ENCODE measurements around the gene SEPHS1.

SEPHS1 gene

GRCh38 chr10:13308096-13308495 is 40.0 kb downstream of the SEPHS1 start:
- no peak overlapping the region for H2BK120ac ChIP-seq (ENCODE audit: insufficient read depth, low read length, poor library complexity)
- no peak overlapping the region for H3K9ac ChIP-seq (ENCODE audit: low read length)

GRCh38 chr10:13306103-13306502 is 42.0 kb downstream of the SEPHS1 start:
- Histone ChIP-seq H3K9ac (ENCODE audit: low read length) (no peak overlapping the region), H3K4ac (ENCODE audit: low read depth, low read length) (no peak overlapping the region), H3K36me3 (ENCODE audit: control insufficient read depth in 1 of 2, insufficient read depth in 2 of 2, low read length in 2 of 2) (no peaks in the 10 kb centered on the region), H3K79me1 (ENCODE audit: low read length) (peaks cover 2% of the 10 kb centered on the region), H4K12ac (ENCODE audit: low read depth, low read length) (no peak overlapping the region), H2AK5ac (ENCODE audit: low read length) (no peak overlapping the region), H3K4me1 (ENCODE audit: control insufficient read depth in 1 of 2, insufficient read depth in 2 of 2, low read length in 2 of 2) (no peaks in the 10 kb centered on the region), H3K4me2 (ENCODE audit: low read length) (no peak overlapping the region), H3K14ac (ENCODE audit: low read length) (no peak overlapping the region), H2BK5ac (ENCODE audit: low read depth, low read length, poor library complexity) (no peak overlapping the region), H3K79me2 (ENCODE audit: control insufficient read depth, insufficient read depth, low read length, poor library complexity) (peaks cover 2% of the 10 kb centered on the region), H3K9me3 (ENCODE audit: insufficient read depth, low read depth, low read length) (no peaks in the 10 kb centered on the region), H3K27ac (ENCODE audit: low read depth, low read length) (no peak overlapping the region), H4K8ac (ENCODE audit: low read depth, low read length) (no peak overlapping the region), H3K23ac (ENCODE audit: low read length) (peak overlapping the region; percentile 25), H4K91ac (ENCODE audit: low read depth, low read length) (no peak overlapping the region), H3K4me3 (ENCODE audit: low read depth, low read length) (no peak overlapping the region), H2BK12ac (ENCODE audit: low read length) (no peak overlapping the region), H2AFZ (ENCODE audit: insufficient read depth, low read length, poor library complexity) (no peak overlapping the region), H3K18ac (ENCODE audit: low read length) (no peak overlapping the region), H2BK120ac (ENCODE audit: insufficient read depth, low read length, poor library complexity) (no peak overlapping the region), H3K27me3 (ENCODE audit: insufficient read depth, low read length) (no peaks in the 10 kb centered on the region)
- no CpG with 5 or more reads among the region's 6 CpGs for WGBS (ENCODE audit: extremely low coverage, insufficient coverage, insufficient read length)
- DNase-seq: no peak

More at GRCh38 chr10:13308096-13308495, 40.0 kb downstream of the SEPHS1 start:
- no peak overlapping the region for H4K91ac ChIP-seq (ENCODE audit: low read depth, low read length)
- no peak overlapping the region for H3K27ac ChIP-seq (ENCODE audit: low read depth, low read length)
- no peaks in the 10 kb centered on the region for H3K27me3 ChIP-seq (ENCODE audit: insufficient read depth, low read length)
- no peak overlapping the region for H3K4ac ChIP-seq (ENCODE audit: low read depth, low read length)
- no peak for DNase-seq
- no peak overlapping the region for H2AFZ ChIP-seq (ENCODE audit: insufficient read depth, low read length, poor library complexity)
- no peak overlapping the region for H3K23ac ChIP-seq (ENCODE audit: low read length)
- H3K4me3 ChIP-seq (ENCODE audit: low read depth, low read length): no peak overlapping the region
- H3K18ac ChIP-seq (ENCODE audit: low read length): no peak overlapping the region
- H3K9me3 ChIP-seq (ENCODE audit: insufficient read depth, low read depth, low read length): no peaks in the 10 kb centered on the region
- no peaks in the 10 kb centered on the region for H3K79me1 ChIP-seq (ENCODE audit: low read length)
- H2BK5ac ChIP-seq (ENCODE audit: low read depth, low read length, poor library complexity): no peak overlapping the region
- no peak overlapping the region for H2AK5ac ChIP-seq (ENCODE audit: low read length)
- H3K79me2 ChIP-seq (ENCODE audit: control insufficient read depth, insufficient read depth, low read length, poor library complexity): no peaks in the 10 kb centered on the region
- no peak overlapping the region for H3K14ac ChIP-seq (ENCODE audit: low read length)
- no peak overlapping the region for H4K12ac ChIP-seq (ENCODE audit: low read depth, low read length)
- no peak overlapping the region for H2BK12ac ChIP-seq (ENCODE audit: low read length)
- H4K8ac ChIP-seq (ENCODE audit: low read depth, low read length): no peak overlapping the region
- H3K4me1 ChIP-seq (ENCODE audit: control insufficient read depth in 1 of 2, insufficient read depth in 2 of 2, low read length in 2 of 2): no peaks in the 10 kb centered on the region
- no CpG with 5 or more reads among the region's 6 CpGs for WGBS (ENCODE audit: extremely low coverage, insufficient coverage, insufficient read length)
- H3K4me2 ChIP-seq (ENCODE audit: low read length): no peak overlapping the region
- H3K36me3 ChIP-seq (ENCODE audit: control insufficient read depth in 1 of 2, insufficient read depth in 2 of 2, low read length in 2 of 2): no peaks in the 10 kb centered on the region

GRCh38 chr10:13302821-13303555 is 45.1 kb downstream of the SEPHS1 start:
- no peak overlapping the region for H2BK12ac ChIP-seq (ENCODE audit: low read length)
- H3K9me3 ChIP-seq (ENCODE audit: insufficient read depth, low read depth, low read length): no peaks in the 10 kb centered on the region
- peak; percentile 20 to 68 for DNase-seq
- H3K4me2 ChIP-seq (ENCODE audit: low read length): no peak overlapping the region
- peaks cover 9% of the 10 kb centered on the region for H3K79me1 ChIP-seq (ENCODE audit: low read length)
- no peak overlapping the region for H4K12ac ChIP-seq (ENCODE audit: low read depth, low read length)
- no peak overlapping the region for H3K9ac ChIP-seq (ENCODE audit: low read length)
- peaks cover 3% of the 10 kb centered on the region in 2 experiments for H3K4me1 ChIP-seq (ENCODE audit: control insufficient read depth in 1 of 2, insufficient read depth in 2 of 2, low read length in 2 of 2)
- no peak overlapping the region for H3K4ac ChIP-seq (ENCODE audit: low read depth, low read length)
- H3K27me3 ChIP-seq (ENCODE audit: insufficient read depth, low read length): no peaks in the 10 kb centered on the region
- H2AK5ac ChIP-seq (ENCODE audit: low read length): no peak overlapping the region
- no peak overlapping the region for H3K4me3 ChIP-seq (ENCODE audit: low read depth, low read length)
- H3K18ac ChIP-seq (ENCODE audit: low read length): no peak overlapping the region
- H2BK120ac ChIP-seq (ENCODE audit: insufficient read depth, low read length, poor library complexity): no peak overlapping the region
- no peak overlapping the region for H3K27ac ChIP-seq (ENCODE audit: low read depth, low read length)
- H2AFZ ChIP-seq (ENCODE audit: insufficient read depth, low read length, poor library complexity): no peak overlapping the region
- no CpG with 5 or more reads among the region's 23 CpGs for WGBS (ENCODE audit: extremely low coverage, insufficient coverage, insufficient read length)
- no peak overlapping the region for H4K91ac ChIP-seq (ENCODE audit: low read depth, low read length)
- peaks cover 8% of the 10 kb centered on the region for H3K79me2 ChIP-seq (ENCODE audit: control insufficient read depth, insufficient read depth, low read length, poor library complexity)
- H3K23ac ChIP-seq (ENCODE audit: low read length): no peak overlapping the region
- no peaks in the 10 kb centered on the region for H3K36me3 ChIP-seq (ENCODE audit: control insufficient read depth in 1 of 2, insufficient read depth in 2 of 2, low read length in 2 of 2)
- H3K14ac ChIP-seq (ENCODE audit: low read length): no peak overlapping the region
- H2BK5ac ChIP-seq (ENCODE audit: low read depth, low read length, poor library complexity): no peak overlapping the region
- H4K8ac ChIP-seq (ENCODE audit: low read depth, low read length): peak overlapping the region; percentile 88

- Histone ChIP-seq H2BK12ac (ENCODE audit: low read length) (peak within 1 kb of the TSS; percentile 27), H3K36me3 (ENCODE audit: control insufficient read depth in 1 of 2, insufficient read depth in 2 of 2, low read length in 2 of 2) (no peaks in the 10 kb centered on the region), H3K27ac (ENCODE audit: low read depth, low read length) (no peak within 1 kb of the TSS), H3K4ac (ENCODE audit: low read depth, low read length) (peak within 1 kb of the TSS; percentile 38), H4K8ac (ENCODE audit: low read depth, low read length) (peak within 1 kb of the TSS; percentile 91), H3K18ac (ENCODE audit: low read length) (peak within 1 kb of the TSS; percentile 83), H4K12ac (ENCODE audit: low read depth, low read length) (peak within 1 kb of the TSS; percentile 82), H3K79me1 (ENCODE audit: low read length) (peaks cover 9% of the 10 kb centered on the region), H3K4me1 (ENCODE audit: control insufficient read depth in 1 of 2, insufficient read depth in 2 of 2, low read length in 2 of 2) (peaks cover 3% of the 10 kb centered on the region in 2 experiments), H3K9ac (ENCODE audit: low read length) (peak within 1 kb of the TSS; percentile 72), H4K91ac (ENCODE audit: low read depth, low read length) (peak within 1 kb of the TSS; percentile 81), H3K79me2 (ENCODE audit: control insufficient read depth, insufficient read depth, low read length, poor library complexity) (peaks cover 8% of the 10 kb centered on the region), H2AFZ (ENCODE audit: insufficient read depth, low read length, poor library complexity) (peak within 1 kb of the TSS; percentile 57), H2AK5ac (ENCODE audit: low read length) (no peak within 1 kb of the TSS), H3K9me3 (ENCODE audit: insufficient read depth, low read depth, low read length) (no peaks in the 10 kb centered on the region), H3K23ac (ENCODE audit: low read length) (no peak within 1 kb of the TSS), H3K4me3 (ENCODE audit: low read depth, low read length) (peak within 1 kb of the TSS; percentile 80), H3K27me3 (ENCODE audit: insufficient read depth, low read length) (no peaks in the 10 kb centered on the region), H3K14ac (ENCODE audit: low read length) (peak within 1 kb of the TSS; percentile 79), H3K4me2 (ENCODE audit: low read length) (peak within 1 kb of the TSS; percentile 73), H2BK5ac (ENCODE audit: low read depth, low read length, poor library complexity) (peak within 1 kb of the TSS; percentile 50), H2BK120ac (ENCODE audit: insufficient read depth, low read length, poor library complexity) (peak within 1 kb of the TSS; percentile 52)
- DNase-seq: peak; percentile 91 to 92
- WGBS (ENCODE audit: extremely low coverage, insufficient coverage, insufficient read length): no CpG with 5 or more reads among the region's 88 CpGs
These were observed 48.4 kb downstream of the SEPHS1 start, which contains the start of gene PHYH for GRCh38 chr10:13299437-13300287. PHYH (minus strand) TSS chr10:13300064; CDS start chr10:13300042, 22 bp downstream.

All from trophoblast cell (in vitro differentiated cells and primary cell).